Epithelial cell of proximal tubule (primary cell): ENCODE measurements around the gene TMEM184A. TPM values are rescaled to one million over a fixed set of nuclear protein-coding genes. Genes with fewer than 3 reads are reported as not detected.

Source experiments
- DNase-seq: peaks from one replicate; pipeline ENCODE4 v3.0.0-alpha.2; 2011; ENCODE audit warnings: low read depth
- H3K4me3 ChIP-seq: 2 replicates; pipeline ENCODE4 v1.5.1; 2011; ENCODE audit warnings: low read depth, mild to moderate bottlenecking, low read length
- CTCF ChIP-seq: conservative IDR thresholded peaks from 2 replicates; pipeline ENCODE4 v1.5.1; 2012; ENCODE audit warnings: low read depth, mild to moderate bottlenecking, low read length
- total RNA-seq: library from RNA; depleted of rRNA; stranded (reverse); fragments of >200 nt; gene quantifications from 2 replicates; pipeline ENCODE4 v1.2.3, GENCODE V29; 2015

The TMEM184A gene
- total RNA-seq, 1 donor from 2014 or later = 3.6 TPM

- DNase-seq = no peak
- H3K4me3 ChIP-seq = no peak overlapping the region
- TF ChIP-seq CTCF = no peak
These were observed 26.5 kb downstream of the TMEM184A start for GRCh38 chr7:1529383-1530116.

- no peak for TF ChIP-seq CTCF
- no peak for DNase-seq
- no peak overlapping the region for H3K4me3 ChIP-seq
These were observed 29.7 kb downstream of the TMEM184A start for GRCh38 chr7:1526271-1526754.

- no peak overlapping the region for H3K4me3 ChIP-seq
- DNase-seq = no peak
- no peak for TF ChIP-seq CTCF
These were observed 30.6 kb downstream of the TMEM184A start for GRCh38 chr7:1525409-1525808.

GRCh38 chr7:1523844-1524243 is 32.2 kb downstream of the TMEM184A start:
- TF ChIP-seq CTCF = no peak
- no peak overlapping the region for H3K4me3 ChIP-seq
- no peak for DNase-seq

- no peak overlapping the region for H3K4me3 ChIP-seq
- TF ChIP-seq CTCF = no peak
- DNase-seq = no peak
These were observed 32.8 kb downstream of the TMEM184A start for GRCh38 chr7:1523208-1523607.

- no peak overlapping the region for H3K4me3 ChIP-seq
- no peak for DNase-seq
- TF ChIP-seq CTCF = no peak
These were observed 34.5 kb downstream of the TMEM184A start for GRCh38 chr7:1521456-1521855.
